Measurements from ENCODE around the gene DBNDD1. TPM values are rescaled to one million over a fixed set of nuclear protein-coding genes. Genes with fewer than 3 reads are reported as not detected.

The DBNDD1 gene
- polyA plus RNA-seq, 1 of the 3 experiments (the other 2 are of a cell fraction), result 27.9 TPM

DNA sequence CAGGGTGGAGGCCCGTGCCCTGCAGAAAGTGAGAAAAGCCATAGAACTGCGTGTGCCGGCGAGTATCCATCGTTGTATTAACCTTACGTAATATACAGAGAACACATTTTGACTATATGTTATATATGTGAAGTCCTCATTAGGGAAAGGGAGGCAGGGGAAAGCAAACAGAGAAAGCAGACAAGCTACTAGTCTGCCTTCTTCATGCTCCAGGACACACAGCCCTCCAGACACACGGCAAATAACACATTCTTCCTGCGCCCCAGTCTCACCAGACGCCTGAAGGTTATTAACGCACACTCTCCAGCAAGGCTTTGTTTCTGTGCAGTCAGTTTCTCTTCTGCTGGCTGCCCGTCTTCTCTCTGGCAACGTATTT is 29.1 kb upstream of the DBNDD1 start:
- WGBS (ENCODE audit: low lambda C conversion rate), result 80% methylated on average over 11 of the region's 12 CpGs

DNA sequence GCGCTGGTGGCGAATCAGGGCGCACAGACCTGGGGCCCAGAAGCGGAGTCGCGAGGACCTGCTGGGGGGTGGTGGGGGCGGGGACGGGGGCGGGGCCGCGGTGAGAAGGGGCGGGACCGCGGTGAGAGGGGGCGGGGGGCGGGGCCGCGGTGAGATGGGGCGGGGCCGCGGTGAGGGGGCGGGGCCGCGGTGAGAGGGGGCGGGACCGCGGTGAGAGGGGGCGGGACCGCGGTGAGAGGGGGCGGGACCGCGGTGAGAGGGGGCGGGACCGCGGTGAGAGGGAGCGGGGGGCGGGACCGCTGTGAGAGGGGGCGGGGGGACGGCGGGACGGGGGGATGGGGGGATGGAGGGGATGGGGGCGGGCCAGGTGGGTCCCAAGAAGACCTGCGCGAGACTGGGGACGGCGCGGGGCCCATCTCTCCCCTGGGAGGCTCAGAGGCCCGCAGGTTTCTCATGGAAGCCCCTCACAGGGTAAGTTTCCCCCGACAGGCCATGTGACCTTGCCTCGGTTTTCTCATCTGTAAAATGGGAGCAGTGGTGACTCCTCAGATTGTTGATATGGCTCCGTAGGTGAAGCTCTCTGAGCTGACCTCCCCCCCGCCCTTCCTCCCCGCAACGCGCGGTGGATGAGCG is 28.6 kb upstream of the DBNDD1 start:
- Histone ChIP-seq H3K9me3 (no peaks in the 10 kb centered on the region), H3F3A (replicated peaks; ENCODE audit: insufficient read depth) (peaks cover 5% of the 10 kb centered on the region), H3K4me2 (peak overlapping the region; percentile 85), H3K27ac (ENCODE audit: low read depth in 2 of 2, low read length in 1 of 2) (peak overlapping the region in 1 of 2 experiments; percentile 68; a peak in 1 of 4 replicates), H3K9ac (peak overlapping the region; percentile 44; the same call in 1 of the 2 replicates), H3K4me1 (ENCODE audit: control insufficient read depth in 1 of 2, insufficient read depth in 2 of 2, low read depth in 1 of 2, low read length in 1 of 2) (peaks cover 12 to 17% of the 10 kb centered on the region in 2 experiments; a peak in 3 of 4 replicates), H3K79me2 (ENCODE audit: insufficient read depth) (no peaks in the 10 kb centered on the region), H3K4me3 (ENCODE audit: low read depth in 2 of 2, low read length in 1 of 2) (peak overlapping the region; percentile 48 to 55; a peak in 3 of 4 replicates), H3K9me2 (no peaks in the 10 kb centered on the region), H2AFZ (ENCODE audit: low read depth) (no peak overlapping the region), H4K20me1 (ENCODE audit: insufficient read depth) (no peaks in the 10 kb centered on the region), H3K36me3 (replicated peaks in 1 of 2; ENCODE audit: control insufficient read depth in 1 of 2, insufficient read depth in 2 of 2, low read length in 1 of 2) (no peaks in the 10 kb centered on the region), H3K27me3 (ENCODE audit: insufficient read depth) (no peaks in the 10 kb centered on the region)
- CTCF ChIA-PET, result interaction anchor here (1.6 kb wide), 1 partner anchor 28 kb away, joined by 8 read pairs; the partner anchor contains the start of gene DBNDD1
- peak; percentile 94 for DNase-seq
- 3% methylated on average over 32 of the region's 59 CpGs for WGBS (ENCODE audit: low lambda C conversion rate)
- POLR2A ChIA-PET, result interaction anchor here (1.6 kb wide), 1 partner anchor 27 kb away, joined by 6 read pairs; no protein-coding TSS in a partner anchor
- TF ChIP-seq RAD21 (IDR thresholded peaks at IDR 0.05; ENCODE audit: low read length) (no peak), NFIC (IDR thresholded peaks at IDR 0.05; ENCODE audit: borderline replicate concordance) (no peak), RFX5 (IDR thresholded peaks at IDR 0.05; ENCODE audit: low read length) (no peak), GABPA (IDR thresholded peaks at IDR 0.05; ENCODE audit: low read depth) (no peak), FOXM1 (IDR thresholded peaks at IDR 0.05; ENCODE audit: low read depth) (no peak)

More for the DNA sequence above, 29.1 kb upstream of the DBNDD1 start:
- no peaks in the 10 kb centered on the region for H3K9me3 ChIP-seq
- H3K27me3 ChIP-seq (ENCODE audit: insufficient read depth), result no peaks in the 10 kb centered on the region
- H3K27ac ChIP-seq (ENCODE audit: low read depth in 2 of 2, low read length in 1 of 2), result no peak overlapping the region
- POLR2A ChIA-PET, result no interaction called here
- H3K4me2 ChIP-seq, result no peak overlapping the region
- H3K79me2 ChIP-seq (ENCODE audit: insufficient read depth), result no peaks in the 10 kb centered on the region
- no peaks in the 10 kb centered on the region for H4K20me1 ChIP-seq (ENCODE audit: insufficient read depth)
- CTCF ChIA-PET, result no interaction called here
- TF ChIP-seq SIN3A (IDR thresholded peaks at IDR 0.05; ENCODE audit: borderline replicate concordance, low read depth, low read length) (no peak), JUND (IDR thresholded peaks at IDR 0.05) (no peak), FOXJ3 (CRISPR knock-in tag; IDR thresholded peaks at IDR 0.05) (no peak), RXRA (IDR thresholded peaks at IDR 0.05; ENCODE audit: borderline replicate concordance, low read depth) (no peak)
- H3K36me3 ChIP-seq (replicated peaks in 1 of 2; ENCODE audit: control insufficient read depth in 1 of 2, insufficient read depth in 2 of 2, low read length in 1 of 2), result no peaks in the 10 kb centered on the region
- no peaks in the 10 kb centered on the region for H3K9me2 ChIP-seq
- H3K9ac ChIP-seq, result no peak overlapping the region
- peaks cover 5% of the 10 kb centered on the region for H3F3A ChIP-seq (replicated peaks; ENCODE audit: insufficient read depth)
- no peak for DNase-seq
- peaks cover 12 to 17% of the 10 kb centered on the region in 2 experiments; a peak in 3 of 4 replicates for H3K4me1 ChIP-seq (ENCODE audit: control insufficient read depth in 1 of 2, insufficient read depth in 2 of 2, low read depth in 1 of 2, low read length in 1 of 2)
- no peak overlapping the region for H3K4me3 ChIP-seq (ENCODE audit: low read depth in 2 of 2, low read length in 1 of 2)
- H2AFZ ChIP-seq (ENCODE audit: low read depth), result no peak overlapping the region

DNA sequence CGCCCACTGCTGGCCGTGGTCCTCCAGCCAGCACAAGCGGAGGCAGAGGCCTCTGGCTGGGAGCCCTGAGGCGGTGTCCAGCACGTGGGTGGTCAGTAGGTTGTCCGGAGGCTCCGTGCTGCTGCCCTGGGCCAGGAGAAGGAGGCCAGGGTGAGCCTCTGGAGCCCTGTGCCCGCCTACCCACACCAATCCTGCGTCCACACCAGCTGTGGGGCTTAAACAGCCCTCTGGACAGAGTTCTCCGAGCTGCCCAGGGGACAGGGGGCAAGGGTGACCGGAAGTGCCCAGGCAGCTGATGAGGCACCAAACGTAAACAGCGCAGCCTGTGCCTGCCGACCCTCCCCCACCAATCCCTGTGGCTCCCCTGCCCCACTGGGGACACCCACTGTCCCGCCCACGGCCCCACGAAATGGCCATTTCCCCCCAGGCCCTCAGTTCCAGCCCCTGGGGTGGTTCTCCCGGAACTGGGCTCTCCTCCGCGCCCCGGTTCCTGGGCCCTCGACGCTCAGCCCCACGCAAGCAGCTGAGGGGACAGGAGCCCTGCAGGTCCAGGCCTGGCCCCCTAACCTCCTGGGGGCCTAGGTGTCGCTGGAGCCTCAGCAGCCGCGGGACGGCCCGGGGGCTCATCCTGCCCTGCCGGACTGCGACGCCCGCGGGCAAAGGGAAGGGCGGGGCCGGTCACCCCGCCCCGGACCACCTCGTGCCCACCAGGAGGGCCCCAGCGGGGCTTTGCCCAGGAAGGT is 27.9 kb upstream of the DBNDD1 start:
- CTCF ChIA-PET, result interaction anchor here (0.7 to 3.3 kb wide), 6 partner anchors 14 to 129 kb away, joined by 3 to 15 read pairs (median 3); partner anchors contain the start of genes DBNDD1 and MC1R
- Histone ChIP-seq H3F3A (replicated peaks; ENCODE audit: insufficient read depth) (peaks cover 5% of the 10 kb centered on the region), H3K4me1 (ENCODE audit: control insufficient read depth in 1 of 2, insufficient read depth in 2 of 2, low read depth in 1 of 2, low read length in 1 of 2) (peaks cover 12 to 17% of the 10 kb centered on the region in 2 experiments; a peak in 3 of 4 replicates), H2AFZ (ENCODE audit: low read depth) (peak overlapping the region; percentile 81; the same call in 1 of the 2 replicates), H3K9me2 (no peaks in the 10 kb centered on the region), H3K36me3 (replicated peaks in 1 of 2; ENCODE audit: control insufficient read depth in 1 of 2, insufficient read depth in 2 of 2, low read length in 1 of 2) (peaks cover 0 to 3% of the 10 kb centered on the region in 2 experiments), H3K9ac (peak overlapping the region; percentile 44), H4K20me1 (ENCODE audit: insufficient read depth) (no peaks in the 10 kb centered on the region), H3K4me3 (ENCODE audit: low read depth in 2 of 2, low read length in 1 of 2) (peak overlapping the region; percentile 48 to 55; a peak in 3 of 4 replicates), H3K27ac (ENCODE audit: low read depth in 2 of 2, low read length in 1 of 2) (peak overlapping the region in 1 of 2 experiments; percentile 68; a peak in 1 of 4 replicates), H3K79me2 (ENCODE audit: insufficient read depth) (no peaks in the 10 kb centered on the region), H3K4me2 (peak overlapping the region; percentile 85), H3K27me3 (ENCODE audit: insufficient read depth) (no peaks in the 10 kb centered on the region), H3K9me3 (no peaks in the 10 kb centered on the region)
- no peak for DNase-seq
- TF ChIP-seq FOXJ3 (CRISPR knock-in tag; IDR thresholded peaks at IDR 0.05) (peak; percentile 28; the same call in 1 of the 2 replicates), POLR2AphosphoS5 (IDR thresholded peaks at IDR 0.05; ENCODE audit: low read depth, low read length) (0 out of 2 replicates have a peak, but pooled peaks have one; percentile 10), MXI1 (IDR thresholded peaks at IDR 0.05; ENCODE audit: low read depth, low read length) (peak; percentile 71), FOSL2 (IDR thresholded peaks at IDR 0.05; ENCODE audit: borderline replicate concordance, low read depth) (no peak)
- TF ChIP-seq, protein P1, sequence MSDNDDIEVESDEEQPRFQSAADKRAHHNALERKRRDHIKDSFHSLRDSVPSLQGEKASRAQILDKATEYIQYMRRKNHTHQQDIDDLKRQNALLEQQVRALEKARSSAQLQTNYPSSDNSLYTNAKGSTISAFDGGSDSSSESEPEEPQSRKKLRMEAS (IDR thresholded peaks at IDR 0.05; ENCODE audit: low read depth), result peak; percentile 76; the same call in 1 of the 2 replicates
- WGBS (ENCODE audit: low lambda C conversion rate), result 8% methylated on average over 12 of the region's 40 CpGs
- POLR2A ChIA-PET, result interaction anchor here (0.7 to 1.6 kb wide), 5 partner anchors 14 to 124 kb away, joined by 4 to 6 read pairs (median 5); partner anchors contain the start of gene TUBB3

Measured in SK-N-SH (cell line).